H7 (cell line): ENCODE data around the gene IRAK1. TPM values are rescaled to one million over a fixed set of nuclear protein-coding genes. Genes with fewer than 3 reads are reported as not detected.
A peak's percentile ranks its signal among the peaks of the same experiment; 100 is the strongest.

Experiments used
- DNase-seq: peaks from one replicate; pipeline ENCODE4 v3.0.0; 2012
- H3K27me3 ChIP-seq: 2 replicates; pipeline ENCODE4 v1.6.0; 2011; ENCODE audit warnings: mild to moderate bottlenecking, low read length; ENCODE audit not compliant: control insufficient read depth, insufficient read depth
- H3K36me3 ChIP-seq: replicated peaks from 2 replicates; pipeline ENCODE4 v1.5.1; 2011; ENCODE audit warnings: low read length; ENCODE audit not compliant: control insufficient read depth, insufficient read depth
- H3K4me3 ChIP-seq: 2 replicates; pipeline ENCODE4 v1.5.1; 2011; ENCODE audit warnings: low read depth, mild to moderate bottlenecking, control low read depth, low read length, moderate library complexity; ENCODE audit not compliant: insufficient read depth
- total RNA-seq: library from RNA; depleted of rRNA; stranded (reverse); fragments of >200 nt; shearing (Covaris generic); gene quantifications from 2 replicates; pipeline ENCODE4 v1.2.3, GENCODE V29; 2014

Gene IRAK1
- total RNA-seq, 1 experiment from 2014 or later = 34.4 TPM

DNA sequence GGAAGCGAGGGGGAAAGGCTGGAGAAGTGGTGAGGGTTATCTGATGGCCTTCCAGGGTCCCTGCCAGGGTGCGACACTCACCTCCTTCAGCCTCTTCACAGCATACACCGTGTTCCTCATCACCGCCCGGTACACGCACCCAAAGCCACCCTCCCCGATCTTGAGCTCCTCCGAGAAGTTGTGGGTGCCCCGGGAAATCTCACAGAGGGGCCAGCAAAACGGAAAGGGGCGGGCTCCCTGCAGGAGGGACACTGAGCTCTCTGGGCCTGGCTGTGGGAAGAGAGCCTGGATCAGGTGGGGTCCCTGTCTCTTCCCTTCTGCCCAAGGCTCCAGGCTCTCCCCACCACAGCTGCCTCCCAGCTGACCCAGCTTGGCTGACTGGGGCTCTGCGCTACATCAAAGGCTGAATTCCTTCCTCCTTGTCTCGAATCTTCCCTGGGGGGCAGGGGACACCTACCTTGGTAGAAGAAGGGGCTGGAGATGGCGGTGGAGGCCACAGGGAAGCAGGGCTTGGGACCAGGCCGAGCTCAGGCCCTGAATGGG lies 1.1 kb downstream of the IRAK1 start:
- no peaks in the 10 kb centered on the region for H3K27me3 ChIP-seq
- no peak overlapping the region; the same call in 1 of the 2 replicates for H3K4me3 ChIP-seq
- DNase-seq = peak; percentile 46
- no peaks in the 10 kb centered on the region for H3K36me3 ChIP-seq

GRCh38 chrX:154017766-154018517 lies 1.8 kb downstream of the IRAK1 start:
- H3K36me3 ChIP-seq = no peaks in the 10 kb centered on the region
- no peaks in the 10 kb centered on the region for H3K27me3 ChIP-seq
- DNase-seq = peak; percentile 43
- H3K4me3 ChIP-seq = no peak overlapping the region

GRCh38 chrX:154016366-154017076 lies 3.2 kb downstream of the IRAK1 start:
- Histone ChIP-seq H3K4me3 (no peak overlapping the region), H3K36me3 (no peaks in the 10 kb centered on the region; the same call in 1 of the 2 replicates), H3K27me3 (no peaks in the 10 kb centered on the region)
- DNase-seq = peak; percentile 36

- no peak for DNase-seq
- H3K27me3 ChIP-seq = no peaks in the 10 kb centered on the region
- H3K4me3 ChIP-seq = no peak overlapping the region
- no peaks in the 10 kb centered on the region; the same call in 1 of the 2 replicates for H3K36me3 ChIP-seq
Measured at GRCh38 chrX:154015581-154016264, 4.0 kb downstream of the IRAK1 start.

GRCh38 chrX:154014429-154015380 lies 5.0 kb downstream of the IRAK1 start:
- Histone ChIP-seq H3K27me3 (no peaks in the 10 kb centered on the region), H3K4me3 (no peak overlapping the region), H3K36me3 (no peaks in the 10 kb centered on the region; the same call in none of the 2 replicates)
- DNase-seq = peak; percentile 32

- Histone ChIP-seq H3K4me3 (no peak overlapping the region), H3K36me3 (no peaks in the 10 kb centered on the region; the same call in none of the 2 replicates), H3K27me3 (no peaks in the 10 kb centered on the region)
- DNase-seq = peak; percentile 92
Measured at GRCh38 chrX:154013614-154014360, 5.9 kb downstream of the IRAK1 start.

DNA sequence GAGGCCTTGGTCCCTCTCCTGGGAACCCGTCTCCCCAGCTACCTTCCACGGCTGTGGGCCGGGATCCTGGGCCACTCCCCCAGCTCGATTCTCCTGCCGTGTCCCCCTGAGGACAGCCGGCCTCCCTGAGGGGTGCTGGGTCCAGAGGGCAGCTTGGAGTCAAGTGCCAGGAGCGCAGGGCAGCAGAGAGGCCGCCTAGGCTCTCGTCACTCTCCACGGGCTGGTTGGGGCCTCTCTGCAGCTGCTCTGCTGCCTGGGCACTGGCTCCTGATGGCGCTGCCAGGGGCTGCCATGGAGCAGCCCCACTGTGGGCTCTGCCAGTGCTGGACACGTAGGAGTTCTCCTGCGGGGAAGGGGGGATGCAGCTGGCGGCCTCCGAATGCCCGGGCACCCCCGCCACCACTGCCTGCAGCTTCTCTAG lies 6.7 kb downstream of the IRAK1 start:
- DNase-seq = peak; percentile 47
- no peaks in the 10 kb centered on the region for H3K27me3 ChIP-seq

DNA sequence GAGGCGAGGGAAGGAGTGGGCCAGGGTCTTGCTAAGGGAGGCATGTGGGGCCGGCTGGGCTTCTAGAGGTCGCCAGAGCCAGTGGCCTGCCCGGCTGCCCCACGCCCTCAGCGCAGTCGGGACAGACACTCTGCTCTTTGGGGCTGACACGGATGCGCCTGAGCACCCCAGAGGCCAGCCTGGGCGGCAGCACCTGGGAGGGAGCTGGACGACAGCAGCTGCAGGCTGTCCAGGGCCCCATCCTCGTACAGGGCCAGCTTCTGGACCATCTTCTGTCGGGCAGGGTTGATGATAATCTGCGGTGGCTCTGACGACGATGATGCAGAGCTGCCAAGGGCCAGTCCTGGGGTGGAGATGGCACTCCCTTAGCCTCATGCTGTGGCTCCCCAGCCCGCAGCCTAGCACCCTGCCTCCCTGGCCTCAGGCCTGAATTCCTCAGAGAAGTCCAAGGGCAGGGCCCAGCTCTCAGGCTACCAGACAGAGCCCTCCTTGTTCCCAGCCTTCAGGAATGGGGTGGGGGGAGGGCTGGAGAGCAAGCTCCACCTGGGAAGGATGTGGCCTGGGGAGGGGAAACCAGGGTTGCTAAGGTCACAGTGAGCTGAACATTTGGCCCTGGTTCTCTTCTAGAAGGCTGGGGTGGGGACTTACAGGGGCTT lies 7.2 kb downstream of the IRAK1 start:
- no peak overlapping the region for H3K4me3 ChIP-seq
- peak; percentile 51 for DNase-seq

More for the DNA sequence above, 6.7 kb downstream of the IRAK1 start:
- Histone ChIP-seq H3K4me3 (no peak overlapping the region), H3K36me3 (no peaks in the 10 kb centered on the region; the same call in none of the 2 replicates)

GRCh38 chrX:154011376-154012335 lies 8.0 kb downstream of the IRAK1 start:
- Histone ChIP-seq H3K27me3 (no peaks in the 10 kb centered on the region), H3K36me3 (no peaks in the 10 kb centered on the region; the same call in none of the 2 replicates), H3K4me3 (no peak overlapping the region)
- no peak for DNase-seq

More for the DNA sequence above, 7.2 kb downstream of the IRAK1 start:
- Histone ChIP-seq H3K36me3 (no peaks in the 10 kb centered on the region; the same call in none of the 2 replicates), H3K27me3 (no peaks in the 10 kb centered on the region)

- no peaks in the 10 kb centered on the region for H3K27me3 ChIP-seq
- no peak for DNase-seq
- H3K36me3 ChIP-seq = no peaks in the 10 kb centered on the region; the same call in none of the 2 replicates
- no peak overlapping the region for H3K4me3 ChIP-seq
Measured at GRCh38 chrX:154010330-154011087, 9.2 kb downstream of the IRAK1 start.

GRCh38 chrX:154008521-154008920 lies 11.2 kb downstream of the IRAK1 start:
- H3K36me3 ChIP-seq = no peaks in the 10 kb centered on the region; the same call in none of the 2 replicates
- no peak for DNase-seq
- H3K27me3 ChIP-seq = no peaks in the 10 kb centered on the region
- H3K4me3 ChIP-seq = no peak overlapping the region
